GM18907 (cell line): ENCODE measurements around the gene USP6NL.

Experiments
- ATAC-seq: cut with Tn5 transposase; IDR thresholded peaks from one replicate; pipeline ENCODE4 v1.9.1; 2021; ENCODE audit warnings: mild to moderate bottlenecking, moderate library complexity; ENCODE audit not compliant: unreplicated experiment

USP6NL gene

DNA sequence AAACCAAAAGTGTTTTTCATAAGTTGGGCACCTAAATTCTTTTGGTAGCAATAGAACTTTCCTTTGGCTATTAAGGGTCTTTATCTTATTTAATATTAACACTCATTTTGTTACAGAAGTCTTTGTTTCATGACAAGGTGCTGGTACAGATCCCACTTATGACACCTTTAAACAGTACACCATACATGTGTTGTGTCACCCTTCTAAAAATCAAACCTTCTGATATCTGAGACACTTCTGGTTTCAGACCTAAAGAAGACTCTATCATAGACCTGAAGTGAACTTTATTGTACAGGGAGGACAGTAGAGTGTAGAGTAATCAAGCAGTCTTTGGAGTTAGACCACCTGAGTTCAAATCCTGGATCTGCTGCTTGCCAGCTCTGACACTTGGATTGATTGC, 5.8 kb upstream of the USP6NL start:
- ATAC-seq = no peak

- ATAC-seq = no peak
These were observed 4.6 kb upstream of the USP6NL start for GRCh38 chr10:11616021-11616420.

DNA sequence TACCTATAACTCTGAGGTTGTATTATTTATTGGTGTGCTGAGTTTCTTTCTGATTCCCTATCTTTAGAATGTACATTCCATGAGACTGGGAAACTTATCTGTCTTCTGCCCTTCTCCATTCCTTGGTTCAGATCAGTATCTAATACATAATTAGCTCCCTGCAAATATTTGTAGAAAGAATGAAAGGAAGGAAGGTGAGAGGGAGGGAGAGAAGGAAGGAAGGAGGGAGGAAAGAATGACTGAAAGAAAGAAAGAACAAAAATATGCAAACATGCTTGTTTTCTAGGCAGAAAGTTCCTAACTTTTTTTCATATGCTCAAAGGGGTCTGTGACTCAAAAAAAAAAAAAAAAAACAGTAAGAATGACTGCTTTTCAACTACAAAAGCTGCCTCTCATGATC, 3.9 kb upstream of the USP6NL start:
- ATAC-seq = no peak

DNA sequence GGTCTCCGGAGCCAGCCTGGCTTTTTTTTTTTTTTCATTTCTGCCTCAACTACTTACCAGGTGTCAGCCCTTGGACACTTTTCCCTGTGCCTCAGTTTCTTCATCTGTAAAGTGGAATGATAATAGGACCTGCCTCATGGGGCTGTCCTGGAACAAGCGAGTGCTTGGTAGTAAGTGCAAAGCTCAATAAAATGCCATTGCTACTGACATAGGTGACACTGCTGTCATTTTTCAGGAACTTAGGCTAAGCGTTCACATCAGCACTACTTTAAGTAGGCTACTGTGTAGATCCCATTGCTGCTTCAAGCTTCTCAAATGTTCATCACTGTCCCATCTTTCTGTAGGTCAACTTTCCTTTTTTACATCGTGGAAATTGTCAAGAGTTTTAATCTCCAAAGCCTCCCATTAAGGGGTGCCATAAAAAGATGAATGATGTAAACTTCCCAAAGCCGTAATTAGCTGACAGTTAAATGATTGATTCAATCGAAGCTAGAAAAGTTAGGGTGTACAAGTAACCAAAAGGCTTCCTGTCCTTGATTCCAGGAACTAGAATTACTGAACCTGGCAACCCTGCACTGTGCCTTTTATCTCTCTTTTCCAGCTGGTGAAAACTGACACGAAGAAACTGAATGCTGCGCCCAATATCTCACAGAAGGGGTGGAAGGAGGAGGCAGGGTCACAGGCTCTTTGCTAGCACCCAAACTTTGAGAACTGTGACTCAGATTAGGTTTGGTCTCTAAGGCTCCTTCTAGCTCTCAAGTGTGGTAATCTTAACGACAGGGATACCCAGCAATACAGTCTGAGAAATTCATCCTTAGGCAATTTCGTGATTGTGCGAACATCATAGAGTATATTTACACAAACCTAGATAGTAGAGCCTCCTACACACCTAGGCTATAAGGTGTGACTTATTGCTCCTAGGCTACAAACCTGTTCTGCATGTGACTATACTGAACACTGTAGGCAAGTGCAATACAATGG, 861 bp upstream of the USP6NL start:
- peak; percentile 1 for ATAC-seq

DNA sequence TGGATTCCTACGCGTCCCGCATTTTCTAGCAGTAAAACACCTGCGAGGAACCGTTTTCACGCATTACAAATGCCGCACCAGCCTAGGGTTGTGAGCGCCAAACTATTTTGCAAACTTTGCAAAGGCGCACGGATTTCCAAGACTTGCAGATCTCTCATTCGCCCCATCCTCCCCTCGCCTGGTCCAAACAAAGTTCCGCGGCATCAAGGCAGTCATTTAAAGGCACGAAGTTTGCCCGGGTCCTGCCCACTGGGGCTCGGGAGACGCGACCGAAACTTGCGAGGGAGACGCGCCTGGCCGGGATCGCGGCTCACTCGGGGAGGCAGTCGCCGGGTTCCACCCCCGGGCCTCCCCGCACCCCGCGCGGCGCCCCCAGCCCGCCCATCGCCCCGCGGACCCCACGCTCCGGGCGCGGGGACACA, 613 bp downstream of the USP6NL start:
- peak; percentile 12 for ATAC-seq

DNA sequence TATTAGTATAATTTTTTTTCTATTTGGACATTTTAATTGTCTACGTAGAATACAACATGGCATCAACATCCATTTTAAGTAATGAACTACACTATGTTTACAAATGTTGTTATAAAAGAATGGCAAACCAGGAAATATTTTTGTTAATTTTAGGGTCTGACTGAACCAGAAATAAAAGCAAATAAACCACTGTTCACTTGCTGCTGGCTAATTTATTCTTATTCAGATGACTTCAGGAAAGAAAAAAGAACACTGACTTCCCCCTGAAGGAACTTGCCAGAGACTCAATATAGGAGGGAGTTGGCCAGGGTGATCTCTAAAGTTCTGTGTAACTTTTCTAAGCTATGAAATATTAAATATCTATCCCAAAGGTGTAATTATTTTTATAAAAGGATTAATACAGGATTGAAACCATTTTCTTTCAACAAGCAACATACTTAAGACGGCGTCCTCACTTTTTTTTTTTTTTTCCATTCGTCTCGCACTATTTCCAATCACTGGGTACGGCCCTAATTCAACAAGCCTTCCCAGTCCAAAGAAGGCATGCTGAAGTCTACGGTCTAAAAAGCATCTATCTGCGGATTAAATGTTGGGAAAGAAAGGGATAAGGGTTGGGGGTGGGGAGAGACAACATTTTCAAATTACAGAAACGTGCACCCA, 1.2 kb downstream of the USP6NL start:
- ATAC-seq = no peak

GRCh38 chr10:11609492-11610093, 1.9 kb downstream of the USP6NL start:
- peak; percentile 25 for ATAC-seq

GRCh38 chr10:11609052-11609451, 2.4 kb downstream of the USP6NL start:
- no peak for ATAC-seq

GRCh38 chr10:11608159-11609013, 3.1 kb downstream of the USP6NL start:
- no peak for ATAC-seq

GRCh38 chr10:11605807-11606408, 5.5 kb downstream of the USP6NL start:
- ATAC-seq = no peak

DNA sequence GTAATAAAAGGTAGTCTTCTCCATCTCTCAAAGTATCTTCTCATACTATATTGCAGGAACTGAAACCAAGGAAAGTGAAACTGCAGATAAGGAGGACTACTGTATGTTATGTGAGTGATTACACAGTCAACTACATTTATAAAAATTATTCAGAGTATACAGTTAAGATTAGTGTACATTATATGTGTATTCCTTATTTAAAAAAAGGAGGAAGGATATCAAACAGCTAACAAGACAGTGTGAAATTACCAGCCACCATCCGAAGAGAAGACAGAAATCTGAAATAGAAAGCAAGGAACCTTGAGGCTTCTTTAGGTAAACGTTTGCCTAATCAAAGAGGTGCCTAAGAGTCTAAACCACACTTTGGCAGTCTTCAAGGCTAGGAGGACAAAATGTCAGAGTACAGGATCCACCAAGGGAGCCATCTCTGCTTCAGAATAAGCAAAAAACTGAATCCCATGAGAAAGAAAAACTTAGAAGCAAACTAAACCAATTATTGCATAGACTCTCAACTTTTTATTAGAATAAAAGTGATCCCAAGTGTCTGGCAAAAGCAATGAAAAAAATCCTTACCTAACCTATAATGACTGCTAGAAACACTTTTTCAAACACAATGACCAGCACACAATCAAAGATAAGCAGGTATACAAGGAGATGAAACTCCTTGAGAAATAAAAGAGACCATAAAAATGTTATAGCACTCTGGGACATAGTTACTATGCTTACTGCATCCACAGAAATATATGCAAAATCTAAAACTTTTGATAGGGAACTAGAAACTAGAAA, 6.4 kb downstream of the USP6NL start:
- no peak for ATAC-seq

DNA sequence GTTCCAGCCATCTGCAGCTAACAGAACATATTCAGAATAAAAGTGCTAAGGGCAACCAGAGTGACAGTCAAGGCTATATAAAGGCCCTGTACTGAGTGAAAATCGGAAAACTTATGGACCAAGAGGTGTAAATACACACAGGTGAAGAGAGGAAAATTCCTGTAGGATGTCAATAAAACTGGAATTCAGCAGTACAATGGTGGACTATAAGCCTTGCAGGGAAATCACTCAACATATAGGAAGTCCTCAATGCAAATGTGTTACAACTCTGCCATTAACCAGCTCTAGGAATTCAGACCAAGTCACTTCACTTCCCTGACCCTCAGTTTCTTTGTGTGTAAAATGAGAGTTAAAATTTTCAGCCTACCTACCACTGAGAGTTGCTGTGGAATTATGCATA, 7.7 kb downstream of the USP6NL start:
- ATAC-seq = no peak

- peak; percentile 47 for ATAC-seq
These were observed 8.4 kb downstream of the USP6NL start for GRCh38 chr10:11602919-11603523.

DNA sequence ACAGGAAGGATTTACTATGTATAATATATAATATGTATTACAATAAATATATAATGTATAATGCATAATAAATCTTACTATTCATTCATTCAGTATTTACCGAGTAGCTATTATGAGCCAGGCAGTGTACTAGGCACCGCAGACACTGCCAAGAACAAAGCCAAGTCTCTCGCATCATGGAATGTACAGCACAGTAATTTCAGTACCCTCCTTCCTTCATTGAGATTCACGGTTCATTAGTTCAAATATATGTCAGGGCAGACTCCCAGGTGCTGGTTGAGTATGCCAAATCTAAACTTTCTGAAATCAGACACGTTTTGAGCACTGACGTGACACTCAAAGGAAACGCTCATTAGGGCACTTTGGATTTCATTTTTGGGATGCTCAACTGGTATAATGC, 9.1 kb downstream of the USP6NL start:
- ATAC-seq = peak; percentile 33

DNA sequence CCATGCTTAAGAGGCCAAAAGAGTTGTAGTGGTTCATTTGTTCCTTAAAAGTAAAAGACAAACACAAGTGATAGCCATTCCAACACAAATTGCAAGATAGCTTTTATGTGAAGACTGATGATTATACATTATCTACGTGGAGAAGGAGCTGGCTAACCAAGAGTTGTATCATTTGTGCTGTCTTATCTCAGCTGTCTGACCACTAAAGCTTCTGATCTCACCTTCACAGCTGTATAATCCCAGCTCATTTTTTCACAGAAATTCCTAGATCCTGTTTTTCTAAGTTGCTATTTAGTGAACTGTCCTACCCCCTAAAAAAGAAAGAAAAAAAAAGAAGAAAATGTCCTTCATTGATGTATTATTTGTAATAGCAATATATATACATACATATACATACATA, 9.8 kb downstream of the USP6NL start:
- no peak for ATAC-seq

DNA sequence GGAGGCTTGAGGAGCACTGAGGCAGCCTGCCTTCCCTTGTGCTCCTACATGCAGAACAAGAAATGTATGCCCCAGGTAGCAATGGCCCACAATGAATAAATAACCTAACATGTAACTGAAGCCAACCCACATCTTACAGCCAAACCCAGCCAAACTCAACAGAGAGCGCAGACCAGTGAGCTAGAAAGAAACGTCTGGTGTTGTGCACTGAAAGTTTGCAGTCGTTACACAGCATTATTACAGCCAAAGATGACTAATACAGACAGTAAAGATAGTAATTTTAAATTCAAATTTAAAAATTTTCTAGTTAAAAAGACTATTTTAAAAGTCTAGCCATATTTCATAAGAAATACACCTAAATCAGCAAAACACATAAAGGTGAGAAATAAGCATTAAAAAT, 11.2 kb downstream of the USP6NL start:
- ATAC-seq = no peak

DNA sequence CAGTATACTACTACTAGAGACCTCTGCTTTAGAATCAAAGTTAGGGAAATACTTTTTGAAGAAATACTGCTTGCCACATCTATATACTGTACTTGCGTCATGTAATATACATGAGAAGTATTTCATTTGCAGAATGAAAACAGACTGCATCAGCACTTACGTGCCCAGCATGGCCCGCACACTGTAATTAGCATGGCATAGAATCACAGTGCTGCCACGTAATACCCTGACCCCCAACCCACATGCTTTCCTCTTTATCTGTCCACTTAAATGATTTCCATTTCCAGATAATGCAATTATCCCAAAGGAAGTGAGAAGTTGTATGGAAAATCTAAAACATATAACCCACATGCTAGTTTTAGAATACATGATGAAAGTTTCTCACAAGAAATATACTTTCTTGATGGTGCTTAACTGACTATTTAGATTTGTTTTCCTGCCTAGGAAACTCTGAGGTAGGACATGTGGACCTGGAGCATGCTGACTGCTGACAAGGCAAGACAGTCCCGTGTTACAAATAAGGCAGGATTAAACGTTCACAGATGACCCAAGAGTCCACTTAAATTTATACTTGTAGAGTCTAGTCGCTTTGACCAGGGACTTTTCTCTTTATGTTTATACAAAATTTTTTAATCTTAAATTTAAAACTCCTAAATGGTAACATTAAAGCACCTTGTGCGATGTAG, 12.6 kb downstream of the USP6NL start:
- no peak for ATAC-seq

DNA sequence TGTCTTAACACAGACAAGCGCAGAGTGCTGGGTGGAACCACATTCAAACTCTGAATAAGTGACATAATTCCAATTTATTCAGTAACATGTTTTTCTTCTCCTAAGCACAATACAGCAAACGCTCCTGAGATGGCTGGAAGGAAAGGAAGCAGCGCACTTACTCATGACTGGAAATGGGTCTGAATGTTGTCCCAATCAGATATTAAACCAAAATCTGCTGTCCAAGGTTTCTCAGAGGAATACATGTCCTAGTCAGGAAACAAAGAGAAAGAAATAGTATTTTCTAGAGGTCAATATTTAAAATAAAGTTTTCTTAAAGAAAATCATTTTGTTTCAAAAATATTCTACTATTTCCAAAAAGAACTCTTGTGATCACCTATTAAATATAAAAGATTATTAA, 14.0 kb downstream of the USP6NL start:
- no peak for ATAC-seq

DNA sequence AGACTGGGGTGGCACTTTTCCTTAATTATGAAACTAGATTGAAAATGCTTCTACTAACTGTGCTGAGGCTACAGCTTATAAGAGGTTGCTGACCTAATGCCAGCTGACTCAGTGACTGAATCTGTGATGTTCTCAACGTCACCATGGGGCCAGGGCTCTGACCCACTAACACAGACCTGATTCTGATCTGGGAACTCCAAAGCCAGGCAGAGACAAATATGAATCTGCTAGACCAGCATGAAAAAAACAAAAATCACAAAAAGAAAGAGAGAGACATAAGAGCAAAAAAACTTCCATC, 16.1 kb downstream of the USP6NL start:
- peak; percentile 37 for ATAC-seq
